Common myeloid progenitor, CD34-positive (primary cell): Measurements from ENCODE around the gene FABP7.

Source experiments
- CTCF ChIA-PET: fragments of 350-600 bp; sonication (Branson Sonifier 250); formaldehyde crosslinking; loops from one replicate; lab custom pipeline; 2021; ENCODE audit warnings: antibody characterized with exemption; lab: Charles Lee
- POLR2A ChIA-PET: fragments of 350-600 bp; sonication (Branson Sonifier 250); formaldehyde crosslinking; loops from one replicate; lab custom pipeline; 2021; ENCODE audit warnings: antibody characterized with exemption; lab: Charles Lee
- DNase-seq, 3 donors: peaks; one replicate each; pipeline versions ENCODE4 v3.0.0 to v3.0.0-alpha.2; 2013
- H3K27ac ChIP-seq, 2 experiments: 1 replicate in 1 of 2; 2 replicates in 1 of 2; pipeline ENCODE4 v1.7.0; 2013; ENCODE audit warnings: inconsistent platforms in 2 of 2, low read length in 2 of 2, mild to moderate bottlenecking in 2 of 2, low read depth in 1 of 2, moderate library complexity in 1 of 2; ENCODE audit not compliant: severe bottlenecking in 2 of 2, insufficient read depth in 1 of 2, poor library complexity in 1 of 2
- H3K27me3 ChIP-seq, 5 experiments: replicated peaks in 2 of 5; 1 replicate in 3 of 5; 2 replicates in 2 of 5; pipeline versions ENCODE4 v1.6.1 to v1.7.0; 2013; ENCODE audit warnings: low read length in 4 of 5, mild to moderate bottlenecking in 2 of 5, moderate library complexity in 2 of 5, inconsistent platforms in 1 of 5; ENCODE audit not compliant: insufficient read depth in 5 of 5, control insufficient read depth in 4 of 5
- H3K36me3 ChIP-seq, 4 experiments: 1 replicate in 2 of 4; 2 replicates in 2 of 4; pipeline versions ENCODE4 v1.6.1 to v1.7.0; 2013; ENCODE audit warnings: low read length in 3 of 4, control low read depth in 1 of 4, mild to moderate bottlenecking in 1 of 4; ENCODE audit not compliant: control insufficient read depth in 4 of 4, insufficient read depth in 4 of 4
- H3K4me1 ChIP-seq, 4 experiments: 1 replicate in 3 of 4; 2 replicates in 1 of 4; pipeline versions ENCODE4 v1.6.1 to v1.7.1; 2013; ENCODE audit warnings: low read length in 3 of 4, mild to moderate bottlenecking in 3 of 4, control low read depth in 1 of 4, inconsistent platforms in 1 of 4, moderate library complexity in 1 of 4; ENCODE audit not compliant: control insufficient read depth in 4 of 4, insufficient read depth in 4 of 4; ENCODE audit errors: control extremely low read depth in 1 of 4
- H3K4me3 ChIP-seq, 7 experiments: 1 replicate in 4 of 7; 2 replicates in 3 of 7; pipeline versions ENCODE4 v1.5.1 to v1.7.0; 2013; ENCODE audit warnings: mild to moderate bottlenecking in 7 of 7, low read length in 6 of 7, moderate library complexity in 6 of 7, inconsistent platforms in 2 of 7, low read depth in 2 of 7, control low read depth in 1 of 7; ENCODE audit not compliant: insufficient read depth in 4 of 7, control insufficient read depth in 1 of 7; ENCODE audit errors: extremely low read depth in 1 of 7
- H3K9me3 ChIP-seq, 5 experiments: 1 replicate in 4 of 5; 2 replicates in 1 of 5; pipeline versions ENCODE4 v1.6.1 to v1.7.1; 2013; ENCODE audit warnings: low read length in 4 of 5, mild to moderate bottlenecking in 2 of 5, inconsistent platforms in 1 of 5, low read depth in 1 of 5, moderate library complexity in 1 of 5; ENCODE audit not compliant: control insufficient read depth in 4 of 5, insufficient read depth in 2 of 5; ENCODE audit errors: control extremely low read depth in 1 of 5
- WGBS: methylation state at CpG from one replicate; pipeline ENCODE4 v1.1.5; 2013; ENCODE audit not compliant: insufficient coverage; 5-methylcytosine and 5-hydroxymethylcytosine counted together

Gene FABP7

DNA sequence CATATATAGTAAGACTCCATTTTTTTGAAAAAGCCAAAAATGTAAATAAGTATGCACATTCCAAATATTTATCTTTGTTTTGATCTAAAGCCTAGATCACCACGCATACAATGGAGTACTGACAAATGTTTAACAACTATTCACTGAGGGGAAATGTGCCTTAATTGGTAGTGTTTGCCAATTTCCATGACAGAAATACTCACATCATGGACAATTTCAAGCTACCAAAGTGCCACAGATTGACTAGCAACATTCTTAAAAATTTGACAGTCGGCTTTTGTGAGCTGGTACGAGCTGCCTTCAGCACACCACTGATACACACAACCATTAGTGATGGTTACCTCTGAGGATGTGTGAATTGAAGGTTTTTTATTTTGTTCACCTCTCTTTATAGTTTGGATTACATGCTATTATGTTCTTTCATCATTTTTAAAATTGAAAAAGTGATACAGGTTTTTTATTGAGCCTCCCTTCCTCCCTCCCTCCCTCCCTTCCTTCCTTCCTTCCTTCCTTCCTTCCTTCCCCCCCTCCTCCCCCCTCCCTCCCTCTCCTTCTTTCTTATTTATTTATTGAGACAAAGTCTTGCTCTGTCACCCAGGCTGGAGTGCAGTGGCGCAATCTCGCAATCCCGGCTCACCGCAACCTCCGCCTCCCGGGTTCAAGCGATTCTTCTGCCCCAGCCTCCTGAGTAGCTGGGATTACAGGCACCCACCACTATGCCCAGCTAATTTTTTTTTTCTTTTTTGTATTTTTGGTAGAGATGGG, 28.8 kb downstream of the FABP7 start:
- Histone ChIP-seq H3K27ac (no peak overlapping the region), H3K9me3 (peaks cover 0 to 2% (median 0%) of the 10 kb centered on the region in 5 experiments), H3K4me1 (no peaks in the 10 kb centered on the region), H3K4me3 (no peak overlapping the region), H3K27me3 (peaks cover 0 to 3% (median 0%) of the 10 kb centered on the region in 5 experiments), H3K36me3 (no peaks in the 10 kb centered on the region)
- CTCF ChIA-PET: no interaction called here
- POLR2A ChIA-PET: interaction anchor here (0.7 kb wide), 1 partner anchor 13 kb away, joined by 4 read pairs; no protein-coding TSS in a partner anchor
- 100% methylated on average over 4 of the region's 10 CpGs for WGBS
- no peak for DNase-seq

DNA sequence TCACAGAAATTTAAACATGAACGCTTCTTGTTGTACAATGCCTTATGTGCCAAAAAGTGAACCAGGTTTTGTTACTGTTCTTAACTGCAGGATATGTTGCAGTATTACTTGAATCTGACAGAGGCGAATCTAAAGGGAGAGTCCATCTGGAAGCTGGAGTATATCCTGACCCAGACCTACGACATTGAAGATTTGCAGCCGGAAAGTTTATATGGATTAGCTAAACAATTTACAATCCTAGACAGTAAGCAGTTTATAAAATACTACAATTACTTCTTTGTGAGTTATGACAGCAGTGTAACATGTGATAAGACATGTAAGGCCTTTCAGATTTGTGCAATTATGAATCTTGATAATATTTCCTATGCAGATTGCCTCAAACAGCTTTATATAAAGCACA, 29.5 kb downstream of the FABP7 start:
- H3K4me3 ChIP-seq: no peak overlapping the region
- ChIA-PET CTCF (interaction anchor here (1.2 kb wide), 1 partner anchor 15 kb away, joined by 3 read pairs; no protein-coding TSS in a partner anchor), POLR2A (interaction anchor here (0.7 kb wide), 1 partner anchor 14 kb away, joined by 4 read pairs; no protein-coding TSS in a partner anchor)
- no peak overlapping the region for H3K27ac ChIP-seq
- no peak for DNase-seq
- no peaks in the 10 kb centered on the region for H3K4me1 ChIP-seq
- WGBS: 100% methylated on average over 2 of the region's 4 CpGs
- H3K27me3 ChIP-seq: peaks cover 0 to 3% (median 0%) of the 10 kb centered on the region in 5 experiments
- H3K36me3 ChIP-seq: no peaks in the 10 kb centered on the region
- peaks cover 0 to 2% (median 0%) of the 10 kb centered on the region in 5 experiments for H3K9me3 ChIP-seq

DNA sequence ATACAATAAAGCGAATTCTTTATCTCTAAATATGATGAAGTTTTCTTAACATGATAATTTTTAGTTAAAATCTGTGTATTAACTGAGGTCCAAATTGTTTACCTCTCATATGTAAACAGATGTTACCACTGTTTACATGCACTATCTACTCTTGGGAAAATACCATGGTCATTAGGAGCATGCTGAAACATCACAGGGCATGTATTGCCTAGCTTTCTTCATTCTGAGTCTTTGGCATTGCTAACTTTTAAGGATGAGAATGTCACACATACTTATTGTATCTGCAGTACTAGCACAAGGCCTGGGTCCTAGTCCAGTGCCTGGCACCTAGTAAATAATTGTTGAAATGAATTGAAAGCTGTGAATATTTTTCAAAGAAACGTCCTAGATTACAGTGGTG, 30.2 kb downstream of the FABP7 start:
- ChIA-PET CTCF (interaction anchor here (0.8 to 1.2 kb wide), 2 partner anchors 15 to 16 kb away, joined by 3 read pairs; no protein-coding TSS in a partner anchor), POLR2A (no interaction called here)
- H3K9me3 ChIP-seq: peaks cover 0 to 2% (median 0%) of the 10 kb centered on the region in 5 experiments
- no peaks in the 10 kb centered on the region for H3K36me3 ChIP-seq
- H3K4me3 ChIP-seq: no peak overlapping the region
- DNase-seq: no peak
- no peaks in the 10 kb centered on the region for H3K4me1 ChIP-seq
- peaks cover 0 to 3% (median 0%) of the 10 kb centered on the region in 5 experiments for H3K27me3 ChIP-seq
- no peak overlapping the region for H3K27ac ChIP-seq
- 78% methylated on average over 1 of the region's 2 CpGs for WGBS

DNA sequence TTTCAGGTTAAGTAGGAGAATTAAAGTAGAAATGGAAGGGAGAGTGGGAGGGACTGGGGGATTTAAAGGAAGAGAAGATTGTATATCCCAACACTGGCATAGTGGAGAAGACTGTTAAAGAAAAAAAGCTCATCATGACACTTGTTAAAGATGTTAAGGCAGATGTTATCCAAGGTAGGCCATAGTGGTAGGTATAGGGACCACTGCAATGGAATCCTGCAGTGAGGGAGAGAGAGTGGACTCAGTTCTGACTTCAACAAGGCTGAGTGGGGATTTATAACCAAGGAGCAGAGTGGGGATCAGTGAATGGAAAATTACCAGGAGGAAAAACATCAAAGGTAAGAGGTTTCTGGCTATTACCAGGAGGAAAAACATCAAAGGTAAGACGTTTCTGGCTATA, 30.7 kb downstream of the FABP7 start:
- Histone ChIP-seq H3K36me3 (no peaks in the 10 kb centered on the region), H3K4me3 (no peak overlapping the region), H3K9me3 (peaks cover 0 to 2% (median 0%) of the 10 kb centered on the region in 5 experiments), H3K4me1 (no peaks in the 10 kb centered on the region), H3K27me3 (peaks cover 0 to 3% (median 0%) of the 10 kb centered on the region in 5 experiments), H3K27ac (no peak overlapping the region)
- ChIA-PET CTCF (interaction anchor here (0.8 to 1.2 kb wide), 2 partner anchors 14 to 16 kb away, joined by 3 read pairs; no protein-coding TSS in a partner anchor), POLR2A (interaction anchor here (0.6 kb wide), 1 partner anchor 572 kb away, joined by 3 read pairs; no protein-coding TSS in a partner anchor)
- DNase-seq: no peak
- 100% methylated on average over 1 of the region's 1 CpG for WGBS

DNA sequence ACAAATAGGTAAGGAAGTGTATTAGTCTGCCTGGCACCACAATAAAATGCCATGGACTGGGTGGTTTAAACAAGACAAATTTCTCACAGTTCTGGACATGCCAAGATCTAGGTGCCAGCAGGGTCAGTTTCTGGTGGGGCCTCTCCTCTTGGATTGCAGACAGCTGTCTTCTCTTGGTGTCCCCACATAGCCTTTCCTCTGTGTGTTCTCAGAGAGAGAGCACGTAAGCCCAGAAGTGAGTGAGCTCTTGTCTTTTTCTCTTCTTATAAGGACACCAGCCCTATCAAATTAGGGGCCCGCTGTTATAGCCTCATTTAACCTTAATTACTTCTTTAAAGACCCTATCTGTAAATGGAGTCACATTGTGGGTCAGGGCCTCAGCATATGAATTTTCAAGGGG, 37.8 kb downstream of the FABP7 start:
- H3K9me3 ChIP-seq: no peaks in the 10 kb centered on the region
- no peaks in the 10 kb centered on the region for H3K4me1 ChIP-seq
- H3K27ac ChIP-seq: no peak overlapping the region
- H3K27me3 ChIP-seq: peaks cover 0 to 2% (median 0%) of the 10 kb centered on the region in 5 experiments
- no peaks in the 10 kb centered on the region for H3K36me3 ChIP-seq
- CTCF ChIA-PET: interaction anchor here (0.7 to 1.3 kb wide), 4 partner anchors 12 to 72 kb away, joined by 3 to 4 read pairs (median 4); no protein-coding TSS in a partner anchor
- H3K4me3 ChIP-seq: no peak overlapping the region
- POLR2A ChIA-PET: no interaction called here
- no peak for DNase-seq
- 100% methylated on average over 1 of the region's 2 CpGs for WGBS

DNA sequence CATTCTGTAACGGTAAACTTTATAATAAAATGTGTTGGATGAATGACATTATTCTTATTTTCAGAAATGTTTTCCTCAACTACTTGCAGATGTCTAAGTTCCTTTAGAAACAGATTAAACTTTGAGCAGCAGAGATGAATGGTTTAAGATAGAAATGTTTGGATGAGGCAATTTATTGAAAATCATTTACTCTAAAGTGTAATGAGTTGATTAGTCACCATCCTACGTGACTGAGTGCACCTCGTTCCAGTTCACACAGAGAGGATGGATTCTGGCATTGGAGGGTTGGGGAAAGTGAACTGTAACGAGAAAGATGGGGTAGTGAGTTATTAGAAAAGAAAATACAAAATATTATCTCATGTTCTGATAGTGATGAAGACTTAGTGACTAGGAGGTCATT, 38.2 kb downstream of the FABP7 start:
- no peaks in the 10 kb centered on the region for H3K36me3 ChIP-seq
- no peak overlapping the region for H3K27ac ChIP-seq
- H3K27me3 ChIP-seq: no peaks in the 10 kb centered on the region
- POLR2A ChIA-PET: no interaction called here
- no peaks in the 10 kb centered on the region for H3K9me3 ChIP-seq
- no peaks in the 10 kb centered on the region for H3K4me1 ChIP-seq
- 100% methylated on average over 2 of the region's 4 CpGs for WGBS
- CTCF ChIA-PET: interaction anchor here (0.7 to 1.1 kb wide), 3 partner anchors 22 to 73 kb away, joined by 3 to 4 read pairs (median 4); no protein-coding TSS in a partner anchor
- DNase-seq: no peak
- H3K4me3 ChIP-seq: no peak overlapping the region

DNA sequence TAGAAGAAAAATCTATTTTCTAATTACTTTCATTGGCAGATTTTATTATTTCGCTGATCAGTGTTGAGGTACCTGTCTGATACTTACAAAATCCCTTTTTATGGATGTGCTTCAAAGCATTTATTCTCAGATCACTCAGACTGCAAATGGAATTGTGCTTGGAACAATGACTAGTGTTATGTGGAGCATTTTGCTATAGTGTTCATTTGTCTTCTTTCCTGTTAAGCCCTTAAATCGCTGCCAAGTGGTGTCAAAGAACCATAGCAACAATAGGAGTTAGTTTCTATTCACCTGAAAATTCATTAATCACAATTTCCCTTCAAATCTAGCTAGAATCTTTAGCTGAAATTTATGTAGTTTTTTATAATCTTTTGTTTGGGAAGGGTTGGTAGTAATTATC, 39.4 kb downstream of the FABP7 start:
- CTCF ChIA-PET: interaction anchor here (0.8 to 1.2 kb wide), 2 partner anchors 17 to 21 kb away, joined by 3 read pairs; no protein-coding TSS in a partner anchor
- DNase-seq: no peak
- no CpG with 5 or more reads among the region's 2 CpGs for WGBS
- H3K27ac ChIP-seq: no peak overlapping the region
- POLR2A ChIA-PET: no interaction called here
- no peak overlapping the region for H3K4me3 ChIP-seq
- H3K36me3 ChIP-seq: no peaks in the 10 kb centered on the region
- H3K9me3 ChIP-seq: no peaks in the 10 kb centered on the region
- H3K27me3 ChIP-seq: no peaks in the 10 kb centered on the region
- no peaks in the 10 kb centered on the region for H3K4me1 ChIP-seq
